NCI-H1092 (cell line): ENCODE measurements around the gene GPNMB.
"Not testable (repeated sequence)": the region's sequence is repeated elsewhere in the genome, so short reads cannot be mapped to it uniquely, and the experiment has no call there.

Experiments
- DNase-seq: peaks from one replicate; lab custom pipeline; 2025; lab: John Stamatoyannopoulos, UW

Gene GPNMB

DNA sequence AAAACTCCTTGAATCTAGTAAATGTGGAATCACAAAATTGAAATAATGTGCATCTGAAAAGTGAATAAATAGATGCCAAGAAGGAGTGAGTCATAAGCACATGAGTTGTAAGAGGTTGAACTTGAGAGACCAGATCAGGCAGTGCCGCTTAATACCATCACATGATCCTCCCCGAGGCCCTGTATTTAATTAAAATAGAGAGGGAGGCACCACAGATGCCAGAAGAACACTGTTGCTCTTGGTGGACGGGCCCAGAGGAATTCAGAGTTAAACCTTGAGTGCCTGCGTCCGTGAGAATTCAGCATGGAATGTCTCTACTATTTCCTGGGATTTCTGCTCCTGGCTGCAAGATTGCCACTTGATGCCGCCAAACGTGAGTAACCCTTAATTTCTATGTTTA is at the start of gene GPNMB:
Gene GPNMB, plus strand, starts transcription at position 221 of the 400 bp plus-strand sequence. Its CDS starts 83 bp downstream, at position 304.
- DNase-seq: no peak

DNA sequence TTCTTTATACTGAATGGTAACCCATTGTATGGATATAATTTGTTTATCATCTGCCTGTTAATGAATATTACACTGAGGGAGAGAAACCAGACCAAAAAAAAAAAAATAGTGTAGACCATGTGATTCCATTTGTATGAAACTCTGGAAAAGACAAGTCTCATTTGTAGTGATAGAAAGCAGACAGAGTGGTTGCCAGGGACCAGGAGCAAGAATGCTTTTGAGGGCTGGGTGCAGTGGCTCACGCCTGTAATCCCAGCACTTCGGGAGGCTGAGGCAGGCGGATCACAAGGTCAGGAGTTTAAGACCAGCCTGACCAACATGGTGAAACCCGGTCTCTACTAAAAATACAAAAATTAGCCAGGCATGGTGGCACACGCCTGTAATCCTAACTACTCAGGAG is 48.8 kb upstream of the GPNMB start:
- not testable (repeated sequence) for DNase-seq

DNA sequence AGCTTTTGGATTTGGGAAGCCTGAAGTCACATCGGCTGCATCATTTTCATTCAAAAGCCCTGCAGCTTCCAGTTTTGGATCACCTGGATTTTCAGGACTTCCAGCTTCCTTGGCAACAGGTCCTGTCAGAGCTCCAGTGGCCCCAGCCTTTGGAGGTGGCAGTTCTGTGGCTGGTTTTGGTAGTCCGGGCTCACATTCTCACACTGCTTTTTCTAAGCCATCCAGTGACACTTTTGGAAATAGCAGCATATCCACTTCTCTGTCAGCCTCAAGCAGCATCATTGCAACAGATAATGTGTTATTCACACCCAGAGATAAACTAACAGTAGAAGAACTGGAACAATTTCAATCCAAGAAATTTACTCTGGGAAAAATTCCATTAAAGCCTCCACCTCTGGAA is 46.2 kb upstream of the GPNMB start:
- no peak for DNase-seq

DNA sequence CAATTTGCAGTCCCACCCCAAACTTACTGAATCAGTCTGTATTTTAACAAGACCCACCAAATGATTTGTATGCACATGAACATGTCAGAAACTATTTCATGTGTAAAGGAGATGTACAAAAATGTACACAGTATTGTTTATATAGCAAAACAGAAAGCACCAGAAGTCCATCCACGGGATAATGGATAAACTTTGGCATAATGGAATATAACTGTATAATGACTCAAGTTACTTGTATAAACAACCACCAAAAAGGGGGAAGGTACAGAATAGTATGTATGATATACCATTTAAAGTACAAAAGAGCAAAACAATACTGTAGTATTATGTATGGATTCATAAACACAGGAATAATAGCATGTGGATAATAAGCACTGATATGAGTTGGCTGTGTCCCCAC is 42.3 kb upstream of the GPNMB start:
- no peak for DNase-seq

DNA sequence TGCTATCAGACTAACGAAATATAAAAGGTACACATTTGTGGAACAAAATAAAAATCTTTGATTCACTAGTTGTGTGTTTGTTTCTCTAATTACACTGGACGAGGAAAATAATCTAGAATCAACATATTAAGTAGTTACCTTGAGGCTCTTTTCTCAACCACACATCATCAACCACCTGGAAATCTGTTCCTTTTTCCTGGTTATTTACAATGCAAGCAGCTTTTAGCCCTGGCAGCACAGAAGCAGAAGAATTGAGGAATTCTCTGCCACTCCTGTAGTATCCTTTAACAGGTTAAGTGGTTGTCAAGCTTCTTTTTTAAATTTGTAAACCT is 41.0 kb upstream of the GPNMB start:
- DNase-seq: no peak

DNA sequence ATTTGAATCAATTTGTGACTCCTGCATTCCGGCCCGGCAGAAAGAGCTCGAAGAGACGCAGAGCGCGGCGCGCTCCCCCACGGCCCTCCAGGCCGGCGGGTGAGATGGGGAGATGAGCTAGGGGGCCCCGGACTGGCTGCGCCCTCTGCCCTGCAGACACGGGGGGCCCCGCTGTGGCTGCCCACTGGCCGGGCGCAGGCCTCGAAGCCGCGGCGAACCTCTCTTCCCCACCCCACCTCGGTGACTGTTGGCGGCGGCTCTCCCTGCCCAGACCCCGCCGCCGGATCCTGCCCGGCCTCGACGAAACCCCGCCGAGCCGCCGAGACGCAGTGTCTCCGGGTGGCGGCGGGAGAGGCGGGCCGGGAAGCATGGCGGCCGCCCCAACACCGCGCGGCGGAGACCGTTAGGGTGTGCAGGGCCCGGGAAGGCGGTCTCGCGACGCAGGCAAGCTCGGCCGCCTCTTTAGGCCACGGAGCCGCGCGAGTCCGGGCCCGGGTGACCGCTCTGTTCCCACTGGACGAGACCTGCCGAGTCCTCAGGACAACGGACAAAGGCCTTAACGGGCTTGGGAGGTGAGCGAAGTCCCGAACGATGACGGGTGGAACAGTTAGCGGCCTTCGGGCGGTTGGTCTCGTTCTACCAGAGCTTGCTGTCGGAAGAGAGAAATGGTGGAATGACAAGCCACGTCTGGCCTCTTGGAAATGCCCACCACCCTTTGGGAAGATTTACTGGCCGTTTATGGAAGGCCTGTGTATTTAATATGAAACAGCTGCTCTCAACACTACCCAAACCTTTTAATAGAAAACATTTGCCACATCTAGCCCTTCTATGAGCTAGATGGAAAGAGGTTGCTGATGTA is 40.4 kb upstream of the GPNMB start:
- DNase-seq: no peak

DNA sequence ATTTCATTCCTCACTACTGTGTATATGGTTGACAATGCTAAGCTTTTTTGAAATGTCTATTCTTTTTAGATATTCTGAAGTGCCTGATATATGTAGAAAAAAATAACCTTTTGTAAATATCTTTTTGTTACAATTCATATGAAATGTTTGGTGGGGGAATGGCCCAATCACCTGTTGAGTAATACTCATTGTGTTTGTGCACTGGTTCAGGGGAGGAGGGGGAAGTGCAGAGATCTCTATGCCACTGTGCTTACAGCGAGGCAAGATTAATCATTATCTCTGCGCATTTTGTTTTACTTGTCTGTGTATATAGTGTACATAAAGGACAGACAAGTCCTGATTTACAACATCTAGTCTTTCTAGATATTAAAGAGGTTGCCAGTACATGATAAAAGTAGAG is 39.6 kb upstream of the GPNMB start:
- DNase-seq: no peak

DNA sequence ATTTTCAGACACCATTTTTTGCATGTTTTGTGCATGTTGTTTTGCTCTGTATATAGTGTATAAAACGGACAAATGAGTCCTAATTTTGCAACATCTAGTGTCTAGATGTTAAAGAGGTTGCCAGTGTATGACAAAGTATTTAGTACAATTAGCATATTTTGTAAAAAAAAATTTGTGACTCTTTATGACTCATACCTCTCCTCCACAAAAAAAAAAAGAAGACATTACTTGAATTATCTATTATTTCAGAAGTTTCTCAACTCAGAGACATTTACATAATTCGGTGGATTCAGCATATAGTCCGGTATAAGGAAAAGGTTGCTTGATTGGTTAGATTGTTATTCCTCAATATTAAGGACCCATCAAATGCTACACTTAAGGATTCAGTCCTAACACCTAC is 38.7 kb upstream of the GPNMB start:
- no peak for DNase-seq

DNA sequence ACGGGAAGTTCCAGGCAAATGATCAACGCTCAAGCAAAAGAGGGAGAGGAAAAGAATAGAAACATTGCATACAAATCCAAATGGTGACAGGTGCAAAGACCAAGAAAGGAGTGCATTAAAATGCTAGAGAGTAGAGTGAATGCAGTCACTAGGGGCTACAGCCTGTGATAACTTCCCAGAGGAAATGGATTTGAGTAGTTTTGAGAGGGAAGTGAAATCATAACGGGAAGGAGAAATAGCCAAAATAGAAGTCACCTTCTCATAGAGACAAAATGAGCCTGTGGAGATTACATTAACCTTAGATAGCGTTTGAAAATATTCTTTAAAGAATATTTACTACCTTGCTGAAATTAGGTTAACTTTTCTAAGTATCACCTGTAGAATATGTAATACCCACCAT is 38.3 kb upstream of the GPNMB start:
- no peak for DNase-seq

DNA sequence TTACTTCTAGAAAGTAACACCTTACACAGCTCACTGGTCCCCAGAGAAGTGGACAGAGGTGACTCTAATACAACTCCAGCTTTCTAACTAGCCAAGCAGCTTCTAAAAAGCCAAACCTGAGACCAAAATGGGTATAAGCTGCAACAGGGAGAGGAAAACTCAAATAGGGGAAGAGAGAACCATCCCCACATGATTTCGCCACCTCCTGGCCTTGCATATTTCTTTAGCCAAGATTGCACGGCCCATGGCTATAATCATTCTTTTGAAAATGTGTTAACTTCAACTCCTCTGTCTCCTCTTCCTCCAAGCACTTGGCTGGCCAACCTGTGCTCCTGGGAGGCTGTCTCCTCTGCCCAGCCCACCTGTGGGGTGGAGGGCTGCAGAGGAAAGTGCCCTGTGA is 36.1 kb upstream of the GPNMB start:
- no peak for DNase-seq

DNA sequence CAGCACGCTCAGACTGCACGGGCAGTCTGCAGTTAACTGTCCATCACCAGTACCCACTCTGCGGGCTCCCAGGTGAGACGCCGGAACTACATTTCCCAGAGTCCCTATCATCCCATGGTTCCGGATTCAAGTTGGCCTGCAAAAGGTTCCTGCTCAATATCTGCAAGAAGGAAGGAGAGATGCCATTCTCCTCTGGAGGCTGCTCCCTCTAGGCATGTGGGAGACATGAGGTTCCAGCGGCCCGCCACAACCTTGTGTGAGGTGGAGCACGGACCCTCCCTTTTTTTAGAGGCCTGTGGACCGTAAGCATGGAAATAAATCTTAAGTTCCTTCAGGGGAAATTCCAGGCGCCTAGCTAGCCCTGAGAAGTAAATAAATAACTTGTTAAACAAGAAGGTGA is 35.0 kb upstream of the GPNMB start:
- DNase-seq: no peak

DNA sequence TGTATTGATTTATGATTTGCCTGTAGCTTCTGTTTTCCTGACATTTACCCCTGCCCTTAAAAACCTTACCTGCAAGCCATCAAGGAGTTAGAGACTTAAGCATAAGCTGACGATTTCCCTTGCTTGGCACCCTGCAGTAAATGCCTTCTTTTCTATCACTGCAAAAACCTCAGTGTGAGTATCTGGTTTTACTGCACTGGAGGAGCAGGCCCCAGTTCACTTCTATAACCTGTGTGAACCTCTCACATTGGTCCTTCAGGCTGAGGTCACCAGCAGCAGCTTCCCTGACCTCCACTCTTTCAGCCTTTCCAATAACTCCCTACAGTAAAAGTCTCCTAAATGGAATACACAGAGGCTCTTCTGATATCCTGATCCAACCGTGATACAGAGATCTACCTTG is 34.2 kb upstream of the GPNMB start:
- DNase-seq: no peak

DNA sequence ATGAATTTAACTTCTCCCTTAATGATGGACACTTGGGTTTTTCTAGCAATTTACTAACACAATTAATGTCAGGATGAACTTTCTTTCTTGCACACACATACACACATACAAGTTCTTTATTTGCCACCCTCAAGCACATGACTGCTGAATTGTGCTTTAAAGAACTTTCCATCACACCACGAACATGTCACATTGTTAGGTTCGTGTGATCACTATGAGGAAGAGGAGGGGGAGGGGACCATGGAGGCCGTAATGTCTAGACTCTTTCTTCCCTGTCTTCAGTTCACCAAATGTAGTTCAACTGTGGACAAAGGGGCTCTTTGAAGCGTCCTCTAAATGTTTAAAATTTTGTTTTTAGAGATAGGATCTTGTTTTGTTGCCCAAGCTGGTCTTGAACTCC is 33.7 kb upstream of the GPNMB start:
- no peak for DNase-seq

DNA sequence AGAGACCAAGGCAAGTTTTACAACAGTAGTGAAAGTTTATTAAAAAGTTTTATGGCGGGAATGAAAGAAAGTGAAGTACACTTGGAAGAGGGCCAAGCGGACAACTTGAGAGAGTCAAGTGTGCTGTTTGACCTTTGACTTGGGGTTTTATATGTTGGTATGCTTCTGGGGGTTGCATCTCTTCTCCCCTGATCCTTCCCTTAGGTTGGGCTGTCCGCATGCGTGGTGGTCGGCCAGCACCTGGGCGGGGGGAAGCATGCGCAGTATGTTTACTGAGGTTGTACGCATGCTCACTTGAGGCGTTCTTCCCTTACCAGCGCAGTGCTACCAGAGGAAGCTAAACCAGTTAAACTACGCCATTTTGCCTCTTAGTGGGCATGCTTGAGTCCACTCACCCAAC is 32.8 kb upstream of the GPNMB start:
- no peak for DNase-seq

DNA sequence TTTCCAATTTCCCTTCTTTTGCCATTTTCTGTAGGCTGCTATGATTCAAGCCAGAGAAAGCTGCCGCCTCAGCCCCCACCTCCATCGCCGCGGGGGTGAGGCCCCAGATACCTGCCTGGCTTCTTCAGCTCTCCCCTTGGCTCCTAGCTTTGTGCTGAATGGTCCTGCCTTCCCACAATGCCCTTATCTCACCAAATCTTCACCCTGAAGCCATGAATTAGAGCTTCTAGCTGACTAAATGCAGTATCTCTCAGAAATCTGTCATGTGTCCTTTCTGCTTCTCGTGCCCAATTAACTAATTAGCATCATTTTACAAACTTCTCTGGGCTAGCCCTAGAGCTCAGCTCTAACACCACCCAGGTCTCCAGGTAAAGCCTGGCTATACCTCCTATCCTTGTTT is 32.2 kb upstream of the GPNMB start:
- DNase-seq: no peak

DNA sequence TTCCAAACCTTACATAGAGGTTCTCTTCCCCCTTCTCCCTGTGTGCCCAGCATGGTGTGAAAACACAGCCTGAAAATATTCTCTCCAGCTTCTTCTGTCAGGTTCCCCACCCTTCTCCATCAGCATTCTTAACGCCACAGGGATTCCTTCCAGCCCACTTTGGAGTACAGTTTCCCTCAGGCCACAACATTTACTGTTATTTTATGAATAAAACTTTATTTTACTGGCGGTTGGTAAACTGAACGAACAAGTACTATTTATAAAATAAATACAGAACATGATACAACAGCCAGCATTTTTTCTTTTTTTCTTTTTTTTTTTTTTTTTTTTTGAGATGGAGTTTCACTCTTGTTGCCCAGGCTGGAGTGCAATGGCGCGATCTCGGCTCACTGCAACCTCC is 31.6 kb upstream of the GPNMB start:
- DNase-seq: no peak

DNA sequence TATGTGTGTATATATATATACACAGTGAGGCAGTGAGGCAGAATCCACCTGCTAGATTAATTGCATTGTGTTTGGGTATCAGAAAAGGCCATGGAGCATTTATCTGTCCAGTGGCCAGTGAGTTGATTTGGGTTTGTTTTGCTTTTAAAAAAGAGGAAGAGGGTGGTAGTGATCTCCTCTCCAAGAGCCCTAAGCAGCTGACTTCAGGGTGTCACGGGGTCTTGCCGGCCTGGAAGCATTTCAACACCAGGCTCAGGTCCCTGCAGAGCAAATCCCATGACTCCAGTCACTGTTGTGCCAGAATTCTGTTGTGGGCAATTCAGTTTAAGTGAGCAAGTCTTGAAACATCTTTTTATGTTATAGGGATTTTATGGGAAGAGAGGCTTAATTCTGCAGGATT is 30.6 kb upstream of the GPNMB start:
- DNase-seq: no peak

DNA sequence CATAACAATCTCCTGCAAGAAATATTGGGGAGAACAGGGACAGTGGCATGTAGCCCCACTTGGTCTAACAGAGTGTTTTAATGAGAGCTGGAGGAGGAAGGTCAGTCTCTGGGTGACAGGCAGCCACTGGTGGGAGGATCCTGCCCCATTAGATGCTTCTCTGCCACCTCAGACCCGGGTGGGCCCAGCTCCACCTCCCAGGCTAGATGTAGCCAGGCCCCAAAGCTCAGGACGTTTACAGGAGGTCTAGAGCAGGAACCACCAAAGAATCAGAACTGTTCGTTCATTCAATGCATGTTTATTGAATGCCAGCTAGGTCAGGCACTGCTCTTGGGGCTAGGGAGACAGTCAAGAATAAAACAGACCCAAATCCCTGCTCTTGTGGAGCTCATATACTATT is 28.4 kb upstream of the GPNMB start:
- no peak for DNase-seq

DNA sequence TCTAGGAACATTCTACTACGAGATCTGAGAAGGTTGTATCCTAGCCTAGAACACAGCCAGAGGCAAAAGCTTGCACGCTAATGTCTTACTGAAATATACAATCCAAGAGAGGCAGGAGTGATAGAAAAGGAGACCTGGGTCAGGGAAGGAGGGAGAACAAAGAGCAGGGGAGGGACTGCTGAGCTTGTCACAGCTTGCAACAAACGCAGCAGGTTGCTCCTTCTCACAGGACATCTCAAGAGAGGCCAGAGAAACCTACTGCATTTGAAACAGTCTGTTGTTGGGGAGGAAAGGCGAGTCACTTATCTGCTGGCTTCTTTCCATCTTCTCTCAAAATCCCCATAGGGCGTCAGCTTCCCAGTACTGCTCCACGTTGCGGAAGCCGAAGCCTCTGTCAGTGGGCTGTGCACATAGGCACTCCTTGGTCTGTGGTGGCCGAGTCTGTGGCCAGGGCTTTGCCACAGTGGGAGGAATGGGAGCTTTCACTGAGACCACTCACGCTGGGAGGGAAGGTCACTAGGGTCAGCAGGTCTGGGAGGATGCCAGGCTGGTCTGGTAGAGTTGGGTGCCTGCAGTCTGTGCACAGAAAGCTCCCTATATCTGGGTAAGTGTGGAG is 25.8 kb upstream of the GPNMB start:
- DNase-seq: no peak

DNA sequence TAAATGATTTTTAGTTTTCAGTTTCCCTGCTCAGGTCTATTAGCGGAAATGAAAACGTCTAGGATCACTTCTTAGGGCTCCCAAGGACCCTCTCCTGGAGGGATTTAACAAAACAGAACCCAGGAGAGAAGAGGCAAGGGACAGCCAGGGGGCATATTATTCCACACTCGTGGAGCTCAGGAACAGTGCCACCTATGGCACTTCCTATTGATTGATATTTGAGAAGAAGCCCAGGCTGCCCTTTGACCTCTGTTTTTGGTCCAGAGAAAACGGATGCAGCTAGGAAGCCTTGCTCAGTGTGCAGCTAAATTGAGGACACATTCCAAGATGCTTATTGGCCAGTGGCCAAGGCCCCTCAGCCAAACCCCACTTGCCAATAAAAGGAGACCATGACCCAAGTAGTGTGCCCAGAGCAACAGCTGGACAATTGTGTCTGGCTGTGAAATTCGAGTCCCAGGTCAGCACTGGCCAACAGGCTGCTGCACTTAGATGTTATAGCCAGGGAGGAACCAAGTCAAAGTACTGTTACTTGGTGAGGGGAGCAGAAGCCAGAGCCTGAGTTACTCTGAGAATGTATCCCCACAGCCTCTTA is 24.0 kb upstream of the GPNMB start:
- no peak for DNase-seq

DNA sequence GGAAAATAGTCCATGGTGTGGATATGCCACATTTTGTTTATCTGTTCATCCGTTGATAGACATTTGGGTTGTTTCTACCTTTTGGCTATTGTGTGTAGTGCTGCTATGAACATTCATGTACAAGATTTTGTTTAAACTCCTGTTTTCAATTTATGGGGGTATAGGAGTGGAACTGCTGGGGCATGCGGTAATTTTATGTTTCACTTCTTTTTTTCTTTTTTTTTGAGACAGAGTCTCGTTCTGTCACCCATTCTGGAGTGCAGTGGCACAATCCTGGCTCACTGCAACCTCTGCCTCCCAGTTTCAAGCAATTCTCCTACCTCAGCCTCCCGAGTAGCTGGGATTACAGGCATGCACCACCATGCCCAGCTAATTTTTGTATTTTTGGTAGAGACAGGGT is 22.2 kb upstream of the GPNMB start:
- DNase-seq: not testable (repeated sequence)

DNA sequence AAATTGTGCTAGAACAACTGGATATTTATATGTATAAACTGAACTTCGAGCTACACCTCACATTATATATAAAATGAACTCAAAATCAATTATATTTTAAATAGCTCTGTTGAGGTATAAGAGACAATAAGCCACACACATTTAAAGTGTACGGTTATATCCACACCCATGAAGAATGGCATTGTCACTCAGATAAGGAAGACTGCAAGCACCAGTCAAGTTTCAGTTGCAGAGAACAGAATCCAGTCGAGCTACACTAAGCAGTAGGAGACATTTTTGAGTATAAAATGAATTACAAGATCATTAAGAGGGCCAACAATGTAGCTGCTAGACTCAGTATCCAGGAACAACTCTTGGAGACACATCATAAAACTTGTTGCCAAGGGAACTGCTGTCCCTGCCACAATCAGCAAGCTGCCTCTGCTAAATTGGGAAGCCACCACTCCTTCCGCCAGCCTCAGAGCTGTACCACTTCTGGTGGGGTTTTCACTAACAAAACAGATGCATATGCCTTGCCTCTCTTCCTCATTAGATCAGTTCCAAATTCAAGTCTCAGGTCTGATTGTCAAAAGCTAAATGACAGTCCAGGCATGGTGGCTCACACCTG is 19.6 kb upstream of the GPNMB start:
- no peak for DNase-seq

DNA sequence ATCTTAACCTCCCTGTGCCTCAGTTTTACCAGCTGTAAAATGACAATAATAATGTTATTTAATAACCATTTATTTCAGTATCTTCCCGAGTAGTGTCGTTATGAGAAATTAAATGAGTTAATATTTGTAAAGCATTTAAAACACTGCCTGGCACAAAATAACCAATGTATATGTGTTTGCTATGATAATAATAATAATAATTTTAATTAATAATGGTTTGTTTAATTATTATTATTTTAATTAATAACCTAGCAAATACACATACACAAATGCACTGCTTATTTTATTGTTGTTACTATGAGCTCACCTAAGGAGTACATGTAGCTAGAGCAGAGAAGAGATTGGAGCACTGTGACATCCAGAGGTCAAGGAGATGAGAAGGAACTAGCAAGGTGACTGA is 18.2 kb upstream of the GPNMB start:
- no peak for DNase-seq
